Measurements from ENCODE around the gene ARHGAP33.
A peak's percentile ranks its signal among the peaks of the same experiment; 100 is the strongest.

Gene ARHGAP33

GRCh38 chr19:35733180-35734125 is 41.9 kb upstream of the ARHGAP33 start:
- no peak for TF ChIP-seq TAF1 (IDR thresholded peaks at IDR 0.05; ENCODE audit: borderline replicate concordance, low read depth, low read length)
- TF ChIP-seq POLR2A (IDR thresholded peaks at IDR 0.05; ENCODE audit: low read depth, low read length), result no peak
- no peak for TF ChIP-seq POLR2AphosphoS5 (IDR thresholded peaks at IDR 0.05; ENCODE audit: low read depth, low read length)
- FAIRE-seq, result no peak
- DNase-seq (ENCODE audit: insufficient read length), result no peak

GRCh38 chr19:35734273-35734672 is 41.1 kb upstream of the ARHGAP33 start:
- TF ChIP-seq POLR2AphosphoS5 (IDR thresholded peaks at IDR 0.05; ENCODE audit: low read depth, low read length) (no peak), POLR2A (IDR thresholded peaks at IDR 0.05; ENCODE audit: low read depth, low read length) (no peak), TAF1 (IDR thresholded peaks at IDR 0.05; ENCODE audit: borderline replicate concordance, low read depth, low read length) (no peak)
- DNase-seq (ENCODE audit: insufficient read length), result no peak
- no peak for FAIRE-seq

- FAIRE-seq (no peak), DNase-seq (ENCODE audit: insufficient read length) (no peak)
- no peak for TF ChIP-seq POLR2A (IDR thresholded peaks at IDR 0.05; ENCODE audit: low read depth, low read length)
- TF ChIP-seq TAF1 (IDR thresholded peaks at IDR 0.05; ENCODE audit: borderline replicate concordance, low read depth, low read length), result no peak
- no peak for TF ChIP-seq POLR2AphosphoS5 (IDR thresholded peaks at IDR 0.05; ENCODE audit: low read depth, low read length)
Observed at GRCh38 chr19:35734889-35735288, 40.5 kb upstream of the ARHGAP33 start.

GRCh38 chr19:35736913-35737886 is 38.2 kb upstream of the ARHGAP33 start:
- DNase-seq (ENCODE audit: insufficient read length) (no peak), FAIRE-seq (peak; percentile 64)
- no peak for TF ChIP-seq TAF1 (IDR thresholded peaks at IDR 0.05; ENCODE audit: borderline replicate concordance, low read depth, low read length)
- TF ChIP-seq POLR2AphosphoS5 (IDR thresholded peaks at IDR 0.05; ENCODE audit: low read depth, low read length), result peak; percentile 43; the same call in 1 of the 2 replicates

GRCh38 chr19:35738021-35738886 is 37.1 kb upstream of the ARHGAP33 start:
- DNase-seq (ENCODE audit: insufficient read length) (no peak), FAIRE-seq (no peak)
- TF ChIP-seq POLR2A (IDR thresholded peaks at IDR 0.05; ENCODE audit: low read depth, low read length) (peak; percentile 38; the same call in 1 of the 2 replicates), TAF1 (IDR thresholded peaks at IDR 0.05; ENCODE audit: borderline replicate concordance, low read depth, low read length) (no peak), POLR2AphosphoS5 (IDR thresholded peaks at IDR 0.05; ENCODE audit: low read depth, low read length) (peak; percentile 47)

- FAIRE-seq, result no peak
- no peak for DNase-seq (ENCODE audit: insufficient read length)
- TF ChIP-seq TAF1 (IDR thresholded peaks at IDR 0.05; ENCODE audit: borderline replicate concordance, low read depth, low read length), result no peak
- no peak for TF ChIP-seq POLR2AphosphoS5 (IDR thresholded peaks at IDR 0.05; ENCODE audit: low read depth, low read length)
- no peak for TF ChIP-seq POLR2A (IDR thresholded peaks at IDR 0.05; ENCODE audit: low read depth, low read length)
Observed at GRCh38 chr19:35738887-35739229, 36.5 kb upstream of the ARHGAP33 start.

GRCh38 chr19:35739275-35740107 is 35.9 kb upstream of the ARHGAP33 start:
- FAIRE-seq, result no peak
- TF ChIP-seq POLR2A (IDR thresholded peaks at IDR 0.05; ENCODE audit: low read depth, low read length) (no peak), POLR2AphosphoS5 (IDR thresholded peaks at IDR 0.05; ENCODE audit: low read depth, low read length) (peak; percentile 38; the same call in 1 of the 2 replicates)
- no peak for DNase-seq (ENCODE audit: insufficient read length)

- DNase-seq (ENCODE audit: insufficient read length), result no peak
- FAIRE-seq, result peak; percentile 21
- TF ChIP-seq POLR2A (IDR thresholded peaks at IDR 0.05; ENCODE audit: low read depth, low read length) (no peak), POLR2AphosphoS5 (IDR thresholded peaks at IDR 0.05; ENCODE audit: low read depth, low read length) (no peak), TAF1 (IDR thresholded peaks at IDR 0.05; ENCODE audit: borderline replicate concordance, low read depth, low read length) (no peak)
Observed at GRCh38 chr19:35740108-35740422, 35.3 kb upstream of the ARHGAP33 start.

GRCh38 chr19:35740423-35741202 is 34.8 kb upstream of the ARHGAP33 start:
- DNase-seq (ENCODE audit: insufficient read length) (peak; percentile 99), FAIRE-seq (peak; percentile 96)
- TF ChIP-seq TAF1 (IDR thresholded peaks at IDR 0.05; ENCODE audit: borderline replicate concordance, low read depth, low read length), result peak; percentile 44; the same call in 1 of the 2 replicates
- peak; percentile 72; the same call in 1 of the 2 replicates for TF ChIP-seq POLR2A (IDR thresholded peaks at IDR 0.05; ENCODE audit: low read depth, low read length)
- peak; percentile 79; the same call in 1 of the 2 replicates for TF ChIP-seq POLR2AphosphoS5 (IDR thresholded peaks at IDR 0.05; ENCODE audit: low read depth, low read length)

Data from GM12892 (cell line).